ENCODE data around the gene LENG8.
"Not testable (repeated sequence)": the region's sequence is repeated elsewhere in the genome, so short reads cannot be mapped to it uniquely, and the experiment has no call there.

Gene LENG8

DNA sequence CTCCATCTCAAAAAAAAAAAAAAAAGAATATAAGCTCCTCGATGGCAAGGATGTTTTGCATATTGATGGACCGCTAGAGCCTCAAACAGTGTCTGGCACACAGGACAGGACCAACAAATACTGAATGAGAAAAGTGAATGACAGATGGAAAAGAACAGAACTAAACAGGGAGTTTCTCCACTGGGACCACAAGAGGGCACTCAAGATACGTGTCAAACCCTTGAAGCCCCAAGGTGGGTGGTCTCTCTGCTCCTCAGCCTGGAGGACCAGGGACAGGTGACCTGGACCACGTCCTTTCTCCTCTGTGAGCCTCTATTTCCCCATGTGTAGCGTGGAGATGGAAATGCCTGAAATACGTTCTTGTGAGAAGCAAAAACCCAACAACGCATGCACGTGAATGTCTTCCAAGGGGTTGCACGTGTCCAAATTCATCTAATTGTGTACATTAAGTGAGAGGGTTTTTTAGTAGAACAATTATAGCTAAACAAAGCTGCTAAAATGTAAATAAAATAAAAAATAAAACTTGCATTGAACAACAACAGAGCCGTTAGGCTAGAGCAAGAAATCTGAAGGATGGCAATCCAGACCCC is 29.8 kb downstream of the LENG8 start:
- no peak for DNase-seq (ENCODE audit: low read depth in 3 of 3)

DNA sequence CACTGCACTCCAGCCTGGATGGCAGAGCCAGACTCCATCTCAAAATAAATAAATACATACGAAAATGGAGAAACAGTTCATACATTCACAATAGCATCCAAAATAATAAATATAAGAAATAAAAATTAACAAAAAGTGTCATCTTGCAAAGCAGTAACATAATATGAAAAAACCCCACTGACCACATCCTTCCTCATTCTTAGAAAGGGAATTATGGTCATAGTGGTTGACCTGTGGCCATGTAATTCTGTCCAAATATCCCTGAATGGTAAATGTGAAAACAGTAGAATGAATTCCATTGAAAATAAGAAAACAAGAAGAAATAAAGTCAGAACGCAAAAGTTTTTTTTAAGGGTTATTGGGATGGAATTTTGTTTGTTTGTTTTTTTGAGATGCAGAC is 31.1 kb downstream of the LENG8 start:
- no peak for DNase-seq (ENCODE audit: low read depth in 3 of 3)

DNA sequence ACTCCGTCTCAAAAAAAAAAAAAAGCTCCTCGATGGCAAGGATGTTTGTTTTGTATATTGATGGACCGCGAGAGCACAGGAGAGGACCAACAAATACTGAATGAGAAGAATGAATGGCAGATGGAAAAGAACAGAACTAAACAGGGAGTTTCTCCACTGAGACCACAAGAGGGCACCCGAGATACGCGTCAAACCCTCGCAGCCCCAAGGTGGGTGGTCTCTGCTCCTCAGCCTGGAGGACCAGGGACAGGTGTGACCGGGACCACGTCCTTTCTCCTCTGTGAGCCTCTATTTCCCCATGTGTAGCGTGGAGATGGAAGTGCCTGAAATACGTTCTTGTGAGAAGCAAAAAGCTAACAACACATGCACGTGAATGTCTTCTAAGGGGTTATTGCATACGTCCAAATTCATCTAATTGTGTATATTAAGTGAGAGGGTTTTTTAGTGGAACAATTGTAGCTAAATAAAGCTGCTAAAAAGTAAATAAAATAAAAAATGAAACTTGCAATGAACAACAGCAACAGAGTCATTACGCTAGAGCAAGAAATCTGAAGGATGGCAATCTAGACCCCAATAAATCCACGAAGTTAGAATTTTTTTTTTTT is 32.4 kb downstream of the LENG8 start:
- no peak for DNase-seq (ENCODE audit: low read depth in 3 of 3)

DNA sequence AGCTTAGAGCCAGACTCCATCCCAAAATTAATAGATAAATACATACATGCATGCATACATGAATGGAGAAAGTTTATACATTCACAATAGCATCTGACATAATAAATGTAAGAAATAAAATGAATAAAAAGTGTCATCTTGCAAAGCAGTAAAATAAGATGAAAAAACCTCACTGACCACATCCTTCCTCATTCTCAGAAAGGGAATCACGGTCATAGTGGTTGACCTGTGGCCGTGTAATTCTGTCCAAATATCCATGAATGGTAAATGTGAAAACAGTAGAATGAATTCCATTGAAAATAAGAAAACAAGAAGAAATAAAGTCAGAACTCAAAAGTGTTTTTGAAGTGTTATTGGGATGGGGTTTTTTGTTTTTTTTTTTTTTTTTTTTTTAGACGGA is 33.9 kb downstream of the LENG8 start:
- DNase-seq (ENCODE audit: low read depth in 3 of 3), result no peak

GRCh38 chr19:54484451-54484850 is 35.5 kb downstream of the LENG8 start:
- no peak for DNase-seq (ENCODE audit: low read depth in 3 of 3)

GRCh38 chr19:54485851-54486250 is 36.9 kb downstream of the LENG8 start:
- no peak for DNase-seq (ENCODE audit: low read depth in 3 of 3)

- no peak for DNase-seq (ENCODE audit: low read depth in 3 of 3)
Observed at GRCh38 chr19:54489341-54489740, 40.3 kb downstream of the LENG8 start.

- DNase-seq (ENCODE audit: low read depth in 3 of 3), result no peak
Observed at GRCh38 chr19:54489766-54490165, 40.8 kb downstream of the LENG8 start.

- DNase-seq (ENCODE audit: low read depth in 3 of 3), result no peak
Observed at GRCh38 chr19:54492568-54492967, 43.6 kb downstream of the LENG8 start.

GRCh38 chr19:54493056-54493455 is 44.1 kb downstream of the LENG8 start:
- DNase-seq (ENCODE audit: low read depth in 3 of 3), result not testable (repeated sequence)

- no peak for DNase-seq (ENCODE audit: low read depth in 3 of 3)
Observed at GRCh38 chr19:54493967-54494585, 45.1 kb downstream of the LENG8 start.

DNA sequence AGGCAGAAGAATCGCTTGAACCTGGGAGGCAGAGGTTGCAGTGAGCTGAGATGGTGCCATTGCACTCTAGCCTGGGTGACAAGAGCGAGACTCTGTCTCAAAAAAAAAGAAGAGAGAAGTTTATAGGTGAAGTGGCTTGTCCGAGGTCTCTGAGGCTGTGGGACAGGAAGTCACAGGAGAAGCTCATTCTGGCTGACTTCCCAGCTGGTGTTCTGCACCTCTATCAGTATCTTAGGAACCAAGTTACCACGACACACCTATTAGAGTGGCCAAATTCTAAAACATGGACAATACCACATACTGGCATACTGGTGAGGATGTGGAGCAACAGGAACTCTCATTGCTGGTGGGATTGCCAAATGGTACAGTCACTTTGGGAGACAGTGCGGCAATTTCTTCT is 46.3 kb downstream of the LENG8 start:
- DNase-seq (ENCODE audit: low read depth in 3 of 3), result not testable (repeated sequence)

DNA sequence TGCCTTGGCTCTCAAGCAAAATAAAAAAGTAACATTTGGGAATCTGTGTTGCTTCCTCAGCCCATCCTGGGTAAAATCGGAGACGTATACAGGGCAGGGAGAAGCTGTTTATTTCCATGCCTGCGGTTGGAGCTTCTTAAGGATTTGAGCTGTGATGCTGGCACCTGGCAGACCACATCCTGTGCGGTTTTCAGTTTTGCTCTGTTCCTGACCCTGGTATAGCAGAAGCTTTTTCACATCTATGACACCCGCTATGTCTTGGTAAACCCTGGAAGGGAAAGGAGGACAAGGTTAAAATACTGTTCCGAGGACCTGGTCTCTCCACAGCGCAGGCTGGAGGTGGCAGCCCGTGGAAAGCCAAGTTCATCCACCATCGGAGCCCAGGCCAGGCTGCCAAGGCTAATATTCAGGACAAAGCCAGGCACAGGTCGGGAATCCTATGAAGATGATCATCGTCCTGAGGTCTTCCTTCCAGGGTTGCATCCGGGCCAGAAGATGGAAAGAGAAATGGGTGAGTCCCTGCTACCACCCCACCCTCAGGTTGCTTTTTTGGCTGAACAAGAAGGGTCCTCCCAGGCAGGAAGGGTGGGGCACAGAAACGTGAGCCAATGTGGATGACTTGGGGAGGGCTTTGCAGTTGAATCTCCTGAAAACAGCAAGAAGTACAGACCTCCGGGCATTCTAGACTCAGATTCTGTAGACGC is 48.9 kb downstream of the LENG8 start:
- DNase-seq (ENCODE audit: low read depth in 3 of 3), result not testable (repeated sequence)

DNA sequence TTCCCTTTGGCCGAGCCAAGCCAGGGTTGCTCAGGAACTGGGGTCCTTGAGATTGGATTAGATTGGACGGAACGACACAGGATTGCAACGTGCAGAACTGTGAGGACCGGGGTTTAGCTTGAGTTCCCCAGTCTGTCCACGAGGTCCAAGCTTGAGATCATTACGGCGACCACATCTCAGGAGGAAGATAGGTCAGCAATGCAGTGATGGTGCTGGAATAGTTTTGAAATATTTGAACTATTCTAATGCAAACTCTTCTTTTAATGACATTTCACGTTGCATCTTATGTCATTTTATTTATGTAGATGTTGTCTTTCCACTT is 49.4 kb downstream of the LENG8 start:
- DNase-seq (ENCODE audit: low read depth in 3 of 3), result not testable (repeated sequence)

- no peak for DNase-seq (ENCODE audit: low read depth in 3 of 3)
Observed at GRCh38 chr19:54502518-54503048, 53.6 kb downstream of the LENG8 start, which contains the start of gene LAIR2. LAIR2 (plus strand) TSS chr19:54502831; CDS start chr19:54502919, 88 bp downstream.

DNA sequence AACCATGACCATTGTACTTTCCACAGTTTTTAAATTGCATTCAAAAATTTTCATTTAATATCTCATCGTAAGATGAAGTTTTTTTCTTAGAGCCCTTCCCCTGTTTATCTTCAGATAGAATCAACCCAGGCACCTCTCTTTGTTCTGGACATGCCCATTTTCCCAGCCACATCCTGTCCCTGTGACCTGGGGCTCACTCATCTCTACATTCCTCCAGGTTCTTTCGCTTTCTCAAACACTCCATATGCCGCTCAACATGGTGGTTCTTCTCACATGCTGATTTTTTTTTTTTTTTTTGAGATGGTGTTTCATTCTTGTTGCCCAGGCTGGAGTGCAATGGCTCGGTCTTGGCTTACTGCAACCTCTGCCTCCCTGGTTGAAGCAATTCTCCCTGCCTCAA is 56.5 kb downstream of the LENG8 start:
- DNase-seq (ENCODE audit: low read depth in 3 of 3), result not testable (repeated sequence)

- no peak for DNase-seq (ENCODE audit: low read depth in 3 of 3)
Observed at GRCh38 chr19:54506079-54506478, 57.1 kb downstream of the LENG8 start.

DNA sequence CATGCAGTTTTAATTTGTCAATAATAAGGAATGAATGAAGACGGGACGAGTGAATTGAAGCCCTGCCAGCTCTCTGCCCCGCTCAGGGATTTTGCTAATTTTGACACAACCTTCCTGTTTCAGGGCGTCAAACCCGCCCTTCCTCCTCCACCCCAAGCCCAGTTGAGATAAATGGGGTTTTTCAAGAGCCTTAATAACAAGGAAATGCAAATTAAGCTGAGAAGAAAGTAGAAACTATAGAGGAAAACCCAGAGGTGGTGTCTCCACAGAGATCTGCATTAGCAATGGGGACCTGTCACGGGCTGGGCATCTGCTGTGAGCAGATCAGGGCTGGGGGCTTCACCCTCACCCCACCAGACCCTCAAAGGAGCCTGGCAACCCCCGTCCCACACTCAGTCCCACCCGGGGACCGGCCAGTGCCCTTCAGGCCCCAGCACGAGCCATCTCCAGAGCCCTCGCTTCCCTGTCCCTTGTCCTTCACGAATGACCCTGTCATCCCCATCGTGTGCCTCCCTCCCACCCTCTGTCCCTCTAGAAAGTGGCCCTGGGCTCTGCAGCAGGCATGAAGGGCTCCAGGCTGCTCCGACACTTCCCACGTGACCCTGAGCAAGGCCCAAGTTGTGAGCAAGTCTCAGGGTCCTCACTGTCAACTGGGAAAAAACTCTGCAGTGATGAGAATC is 58.2 kb downstream of the LENG8 start:
- not testable (repeated sequence) for DNase-seq (ENCODE audit: low read depth in 3 of 3)

- no peak for DNase-seq (ENCODE audit: low read depth in 3 of 3)
Observed at GRCh38 chr19:54507824-54508223, 58.8 kb downstream of the LENG8 start.

- DNase-seq (ENCODE audit: low read depth in 3 of 3), result not testable (repeated sequence)
Observed at GRCh38 chr19:54508487-54508886, 59.5 kb downstream of the LENG8 start.

DNA sequence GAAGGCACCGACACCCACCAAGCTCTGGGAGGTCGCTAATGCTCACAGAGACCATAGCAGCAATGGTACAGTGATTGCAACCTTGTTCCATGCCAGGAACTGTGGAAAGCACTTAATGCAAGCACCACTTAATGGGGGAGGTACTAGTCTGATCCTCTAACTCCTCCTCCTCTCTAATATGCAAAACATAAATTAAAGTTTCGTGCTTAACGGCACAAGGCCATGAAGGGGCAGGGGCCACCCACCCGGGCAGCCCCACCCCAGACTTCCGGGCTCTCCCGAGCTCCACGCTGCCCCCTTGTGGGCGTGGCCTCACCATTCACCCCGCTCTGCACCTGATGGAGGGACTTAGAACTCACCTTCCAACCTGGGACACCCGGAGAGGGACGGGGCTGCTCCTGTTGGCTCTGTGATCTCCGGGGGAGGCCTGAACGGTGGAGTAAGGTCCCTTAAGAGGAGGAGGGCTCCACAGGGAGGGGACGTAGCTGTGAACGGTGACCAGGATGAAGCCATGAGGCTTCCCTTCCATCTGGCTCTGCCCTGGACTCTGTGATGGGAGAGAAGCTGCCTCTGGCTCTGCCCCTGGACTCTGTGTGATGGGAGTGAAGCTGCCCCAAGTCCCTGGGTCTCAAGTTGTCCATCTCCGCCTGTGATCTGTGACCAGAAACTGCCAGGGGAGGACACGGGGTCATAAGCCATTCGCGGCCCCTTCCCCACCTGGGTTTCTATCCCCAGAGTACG is 60.4 kb downstream of the LENG8 start:
- DNase-seq (ENCODE audit: low read depth in 3 of 3), result not testable (repeated sequence)

Measured in stimulated activated CD4-positive, alpha-beta T cell treated with anti-CD3 and anti-CD28 coated beads, TNF-alpha, amount 100 ng/mL, for 24 hours (primary cell).